ENCODE results near the gene GCGR. TPM values are rescaled to one million over a fixed set of nuclear protein-coding genes. Genes with fewer than 3 reads are reported as not detected.

GCGR gene
- polyA plus RNA-seq, 1 donor from 2014 or later = not detected

GRCh38 chr17:81814748-81815645, 11.0 kb downstream of the GCGR start:
- TF ChIP-seq EP300 (conservative IDR thresholded peaks at IDR 0.05; ENCODE audit: poor library complexity, severe bottlenecking) = no peak
- TF ChIP-seq SMC3 (conservative IDR thresholded peaks at IDR 0.05; ENCODE audit: poor library complexity) = no peak
- TF ChIP-seq RAD21 (conservative IDR thresholded peaks at IDR 0.05) = no peak
- TF ChIP-seq REST (IDR thresholded peaks at IDR 0.05; ENCODE audit: borderline replicate concordance) = no peak
- TF ChIP-seq MXI1 (conservative IDR thresholded peaks at IDR 0.05; ENCODE audit: poor library complexity, severe bottlenecking) = no peak
- no peak overlapping the region for H2AFZ ChIP-seq (ENCODE audit: low read depth, low read length)
- no peak overlapping the region for H3K27ac ChIP-seq (ENCODE audit: low read length)

GRCh38 chr17:81815646-81815986, 11.7 kb downstream of the GCGR start:
- H3K79me2 ChIP-seq (replicated peaks; ENCODE audit: insufficient read depth, low read length) = no peaks in the 10 kb centered on the region
- H3K27ac ChIP-seq (ENCODE audit: low read length) = no peak overlapping the region
- H3K27me3 ChIP-seq (ENCODE audit: insufficient read depth, low read depth, low read length) = no peaks in the 10 kb centered on the region
- no peak overlapping the region for H3K9ac ChIP-seq (ENCODE audit: low read length)
- H3K4me3 ChIP-seq (ENCODE audit: low read length) = no peak overlapping the region
- H3K36me3 ChIP-seq (ENCODE audit: insufficient read depth, low read length) = no peaks in the 10 kb centered on the region
- H3K9me2 ChIP-seq (ENCODE audit: insufficient read depth, low read length) = no peaks in the 10 kb centered on the region
- TF ChIP-seq POLR2AphosphoS5 (IDR thresholded peaks at IDR 0.05) (no peak), TAF1 (IDR thresholded peaks at IDR 0.05; ENCODE audit: low read depth) (no peak), MXI1 (conservative IDR thresholded peaks at IDR 0.05; ENCODE audit: poor library complexity, severe bottlenecking) (no peak)
- H3K4me2 ChIP-seq (ENCODE audit: low read length) = no peak overlapping the region
- no peaks in the 10 kb centered on the region for H4K20me1 ChIP-seq (ENCODE audit: insufficient read depth)
- H3K9me3 ChIP-seq (ENCODE audit: low read length) = no peaks in the 10 kb centered on the region
- H3F3A ChIP-seq (ENCODE audit: insufficient read depth, low read length, poor library complexity, severe bottlenecking) = no peaks in the 10 kb centered on the region
- H2AFZ ChIP-seq (ENCODE audit: low read depth, low read length) = no peak overlapping the region

More at GRCh38 chr17:81814748-81815645, 11.0 kb downstream of the GCGR start:
- no peak overlapping the region for H3K4me3 ChIP-seq (ENCODE audit: low read length)
- H3F3A ChIP-seq (ENCODE audit: insufficient read depth, low read length, poor library complexity, severe bottlenecking) = no peaks in the 10 kb centered on the region
- no peaks in the 10 kb centered on the region for H3K27me3 ChIP-seq (ENCODE audit: insufficient read depth, low read depth, low read length)
- no peak overlapping the region for H3K4me2 ChIP-seq (ENCODE audit: low read length)
- H3K9me3 ChIP-seq (ENCODE audit: low read length) = no peaks in the 10 kb centered on the region
- no peaks in the 10 kb centered on the region for H3K79me2 ChIP-seq (replicated peaks; ENCODE audit: insufficient read depth, low read length)
- H4K20me1 ChIP-seq (ENCODE audit: insufficient read depth) = no peaks in the 10 kb centered on the region
- H3K9me2 ChIP-seq (ENCODE audit: insufficient read depth, low read length) = no peaks in the 10 kb centered on the region
- no peaks in the 10 kb centered on the region for H3K36me3 ChIP-seq (ENCODE audit: insufficient read depth, low read length)
- H3K9ac ChIP-seq (ENCODE audit: low read length) = no peak overlapping the region

GRCh38 chr17:81817758-81818147, 13.8 kb downstream of the GCGR start:
- no peak overlapping the region for H2AFZ ChIP-seq (ENCODE audit: low read depth, low read length)

More at GRCh38 chr17:81817758-81818147, 13.8 kb downstream of the GCGR start:
- H3K79me2 ChIP-seq (replicated peaks; ENCODE audit: insufficient read depth, low read length) = no peaks in the 10 kb centered on the region
- no peaks in the 10 kb centered on the region for H3K9me3 ChIP-seq (ENCODE audit: low read length)
- no peak overlapping the region for H3K4me3 ChIP-seq (ENCODE audit: low read length)
- no peak overlapping the region for H3K4me2 ChIP-seq (ENCODE audit: low read length)
- H3K9me2 ChIP-seq (ENCODE audit: insufficient read depth, low read length) = no peaks in the 10 kb centered on the region
- TF ChIP-seq EZH2 (IDR thresholded peaks at IDR 0.05; ENCODE audit: borderline replicate concordance, insufficient read depth, low read length, poor library complexity, severe bottlenecking) (no peak), RAD21 (conservative IDR thresholded peaks at IDR 0.05) (no peak), EP300 (conservative IDR thresholded peaks at IDR 0.05; ENCODE audit: poor library complexity, severe bottlenecking) (no peak), CTCF (IDR thresholded peaks at IDR 0.05; ENCODE audit: poor library complexity, severe bottlenecking) (no peak), POLR2AphosphoS5 (IDR thresholded peaks at IDR 0.05) (no peak), REST (IDR thresholded peaks at IDR 0.05; ENCODE audit: borderline replicate concordance) (no peak), MXI1 (conservative IDR thresholded peaks at IDR 0.05; ENCODE audit: poor library complexity, severe bottlenecking) (no peak), TAF1 (IDR thresholded peaks at IDR 0.05; ENCODE audit: low read depth) (no peak), SMC3 (conservative IDR thresholded peaks at IDR 0.05; ENCODE audit: poor library complexity) (no peak)
- no peaks in the 10 kb centered on the region for H3K36me3 ChIP-seq (ENCODE audit: insufficient read depth, low read length)
- H3K27ac ChIP-seq (ENCODE audit: low read length) = no peak overlapping the region
- H3K9ac ChIP-seq (ENCODE audit: low read length) = no peak overlapping the region
- no peaks in the 10 kb centered on the region for H3K27me3 ChIP-seq (ENCODE audit: insufficient read depth, low read depth, low read length)
- H3F3A ChIP-seq (ENCODE audit: insufficient read depth, low read length, poor library complexity, severe bottlenecking) = no peaks in the 10 kb centered on the region
- no peaks in the 10 kb centered on the region for H4K20me1 ChIP-seq (ENCODE audit: insufficient read depth)
